Mesothelial cell of epicardium (in vitro differentiated cells): ENCODE measurements around the gene FRMD4A. TPM values are rescaled to one million over a fixed set of nuclear protein-coding genes. Genes with fewer than 3 reads are reported as not detected.

Experiments used
- DNase-seq, 2 experiments: peaks; one replicate each; pipeline ENCODE4 v3.0.0; 2021; ENCODE audit warnings: low spot score in 2 of 2; ENCODE audit not compliant: unreplicated experiment in 2 of 2
- H3K27ac Mint-ChIP-seq: 2 replicates; pipeline ENCODE4 v1.8.0; 2021; ENCODE audit warnings: mixed read lengths
- H3K27me3 Mint-ChIP-seq: 2 replicates; pipeline ENCODE4 v1.8.0; 2021; ENCODE audit warnings: low read depth, mixed read lengths
- H3K36me3 Mint-ChIP-seq: 2 replicates; pipeline ENCODE4 v1.8.0; 2021; ENCODE audit warnings: mixed read lengths
- H3K4me1 Mint-ChIP-seq: 2 replicates; pipeline ENCODE4 v1.8.0; 2021; ENCODE audit warnings: mixed read lengths
- H3K4me3 Mint-ChIP-seq: 2 replicates; pipeline ENCODE4 v1.8.0; 2021; ENCODE audit warnings: mild to moderate bottlenecking, moderate library complexity, mixed read lengths
- H3K9me3 Mint-ChIP-seq: 2 replicates; pipeline ENCODE4 v1.8.0; 2021; ENCODE audit warnings: mixed read lengths
- CTCF ChIP-seq: fragments of 200-600 bp; sonication (generic); IDR thresholded peaks from one replicate; pipeline ENCODE4 v1.5.0; 2021; ENCODE audit warnings: antibody characterized with exemption; ENCODE audit not compliant: unreplicated experiment
- total RNA-seq: library from RNA; stranded (reverse); gene quantifications from 3 replicates; pipeline ENCODE4 v1.2.1, GENCODE V29; 2021

Gene FRMD4A
- total RNA-seq, 1 donor from 2014 or later = 45.0 TPM

GRCh38 chr10:14329746-14330173 lies 964 bp downstream of the FRMD4A start:
- no peak for DNase-seq
- Mint-ChIP-seq H3K4me1 (peaks cover 16% of the 10 kb centered on the region), H3K27me3 (peaks cover 17% of the 10 kb centered on the region), H3K27ac (no peak overlapping the region), H3K36me3 (no peaks in the 10 kb centered on the region), H3K9me3 (no peaks in the 10 kb centered on the region), H3K4me3 (peak overlapping the region; percentile 10)
- TF ChIP-seq CTCF = no peak

- TF ChIP-seq CTCF = no peak
- H3K9me3 Mint-ChIP-seq = no peaks in the 10 kb centered on the region
- H3K36me3 Mint-ChIP-seq = no peaks in the 10 kb centered on the region
- peaks cover 16% of the 10 kb centered on the region for H3K4me1 Mint-ChIP-seq
- no peak overlapping the region for H3K27ac Mint-ChIP-seq
- no peak for DNase-seq
- H3K4me3 Mint-ChIP-seq = no peak overlapping the region
- peaks cover 16% of the 10 kb centered on the region for H3K27me3 Mint-ChIP-seq
Measured at GRCh38 chr10:14328881-14329672, 1.6 kb downstream of the FRMD4A start.

GRCh38 chr10:14327527-14327926 lies 3.2 kb downstream of the FRMD4A start:
- Mint-ChIP-seq H3K9me3 (no peaks in the 10 kb centered on the region), H3K36me3 (no peaks in the 10 kb centered on the region), H3K4me1 (peaks cover 16% of the 10 kb centered on the region), H3K27ac (no peak overlapping the region), H3K27me3 (peaks cover 13% of the 10 kb centered on the region), H3K4me3 (no peak overlapping the region)
- TF ChIP-seq CTCF = no peak
- DNase-seq = no peak

- no peak for DNase-seq
- H3K4me1 Mint-ChIP-seq = peaks cover 16% of the 10 kb centered on the region
- no peak overlapping the region for H3K27ac Mint-ChIP-seq
- TF ChIP-seq CTCF = no peak
- peaks cover 12% of the 10 kb centered on the region for H3K27me3 Mint-ChIP-seq
- no peaks in the 10 kb centered on the region for H3K9me3 Mint-ChIP-seq
- H3K36me3 Mint-ChIP-seq = no peaks in the 10 kb centered on the region
- no peak overlapping the region for H3K4me3 Mint-ChIP-seq
Measured at GRCh38 chr10:14326581-14326980, 4.1 kb downstream of the FRMD4A start.

GRCh38 chr10:14325325-14325955 lies 5.3 kb downstream of the FRMD4A start:
- TF ChIP-seq CTCF = peak; percentile 23
- Mint-ChIP-seq H3K9me3 (no peaks in the 10 kb centered on the region), H3K27me3 (peaks cover 10% of the 10 kb centered on the region), H3K27ac (no peak overlapping the region), H3K4me1 (peaks cover 8% of the 10 kb centered on the region), H3K4me3 (no peak overlapping the region), H3K36me3 (no peaks in the 10 kb centered on the region)
- no peak for DNase-seq
